ENCODE measurements around the gene FBXO45. TPM values are rescaled to one million over a fixed set of nuclear protein-coding genes. Genes with fewer than 3 reads are reported as not detected.
A peak's percentile ranks its signal among the peaks of the same experiment; 100 is the strongest.
"Not testable (repeated sequence)": the region's sequence is repeated elsewhere in the genome, so short reads cannot be mapped to it uniquely, and the experiment has no call there.

The FBXO45 gene
- total RNA-seq, 1 experiment from 2014 or later = 23.2 TPM

DNA sequence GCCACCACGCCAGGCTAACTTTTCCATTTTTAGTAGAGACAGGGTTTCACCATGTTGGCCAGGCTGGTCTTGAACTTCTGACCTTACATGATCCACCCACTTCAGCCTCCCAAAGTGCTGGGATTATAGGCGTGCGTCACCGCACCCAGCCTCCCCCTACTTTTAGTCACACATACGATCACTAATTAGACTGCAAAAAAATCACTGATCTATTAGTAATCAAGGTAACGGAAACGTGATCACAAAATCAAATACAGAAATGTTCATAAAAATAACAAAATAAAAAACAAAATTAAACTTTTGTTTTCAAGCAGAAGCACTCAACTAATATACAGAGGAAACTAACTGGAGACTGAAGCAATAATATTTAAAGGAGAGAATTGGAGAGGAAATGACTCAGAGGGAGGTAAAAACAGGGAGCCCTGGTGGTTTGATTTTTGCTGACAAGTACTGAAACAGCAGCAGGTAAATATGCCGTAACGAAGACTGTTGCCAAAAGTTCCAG, 4.7 kb upstream of the FBXO45 start (continued):
- TF ChIP-seq, protein P1, sequence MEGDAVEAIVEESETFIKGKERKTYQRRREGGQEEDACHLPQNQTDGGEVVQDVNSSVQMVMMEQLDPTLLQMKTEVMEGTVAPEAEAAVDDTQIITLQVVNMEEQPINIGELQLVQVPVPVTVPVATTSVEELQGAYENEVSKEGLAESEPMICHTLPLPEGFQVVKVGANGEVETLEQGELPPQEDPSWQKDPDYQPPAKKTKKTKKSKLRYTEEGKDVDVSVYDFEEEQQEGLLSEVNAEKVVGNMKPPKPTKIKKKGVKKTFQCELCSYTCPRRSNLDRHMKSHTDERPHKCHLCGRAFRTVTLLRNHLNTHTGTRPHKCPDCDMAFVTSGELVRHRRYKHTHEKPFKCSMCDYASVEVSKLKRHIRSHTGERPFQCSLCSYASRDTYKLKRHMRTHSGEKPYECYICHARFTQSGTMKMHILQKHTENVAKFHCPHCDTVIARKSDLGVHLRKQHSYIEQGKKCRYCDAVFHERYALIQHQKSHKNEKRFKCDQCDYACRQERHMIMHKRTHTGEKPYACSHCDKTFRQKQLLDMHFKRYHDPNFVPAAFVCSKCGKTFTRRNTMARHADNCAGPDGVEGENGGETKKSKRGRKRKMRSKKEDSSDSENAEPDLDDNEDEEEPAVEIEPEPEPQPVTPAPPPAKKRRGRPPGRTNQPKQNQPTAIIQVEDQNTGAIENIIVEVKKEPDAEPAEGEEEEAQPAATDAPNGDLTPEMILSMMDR (IDR thresholded peaks at IDR 0.05 in 2 of 3, conservative IDR thresholded peaks at IDR 0.05 in 1 of 3; ENCODE audit: borderline replicate concordance in 1 of 3, insufficient read depth in 1 of 3, low read depth in 2 of 3, low read length in 2 of 3) = no peak

- Histone ChIP-seq H3K27me3 (ENCODE audit: insufficient read depth, low read length) (no peaks in the 10 kb centered on the region), H3K9me3 (ENCODE audit: control insufficient read depth in 1 of 2, insufficient read depth in 1 of 2, low read depth in 1 of 2, low read length in 2 of 2) (no peaks in the 10 kb centered on the region), H3K4me2 (ENCODE audit: low read length) (peak overlapping the region; percentile 93), H3K27ac (ENCODE audit: low read depth, low read length) (peak overlapping the region; percentile 70), H3K9ac (ENCODE audit: low read length) (peak overlapping the region; percentile 99), H3K36me3 (ENCODE audit: control insufficient read depth in 1 of 2, insufficient read depth in 2 of 2, low read length in 2 of 2) (peaks cover 0 to 4% of the 10 kb centered on the region in 2 experiments; a peak in 1 of 4 replicates), H3K9me2 (ENCODE audit: insufficient read depth) (no peaks in the 10 kb centered on the region), H4K20me1 (ENCODE audit: insufficient read depth) (peaks cover 6% of the 10 kb centered on the region; the same call in 1 of the 2 replicates), H3K4me1 (ENCODE audit: control insufficient read depth in 1 of 2, insufficient read depth in 2 of 2, low read length in 2 of 2) (peaks cover 10 to 31% of the 10 kb centered on the region in 2 experiments), H3K79me2 (ENCODE audit: insufficient read depth, low read length) (peaks cover 83% of the 10 kb centered on the region), H2AFZ (ENCODE audit: low read depth, low read length, poor library complexity, severe bottlenecking) (no peak overlapping the region), H3K4me3 (replicated peaks in 1 of 2; ENCODE audit: low read depth in 1 of 2, low read length in 2 of 2) (peak overlapping the region; percentile 98 to 99)
- no peak for DNase-seq (ENCODE audit: low read depth, low spot score)
- BruUV-seq (replicated peaks) = no TSS peak
- ChIA-PET CTCF (no interaction called here), POLR2A (no interaction called here), RAD21 (ENCODE audit: low non-redundant PET in 1 of 2, low total read pairs in 2 of 2, uncharacterized antibody in 2 of 2, unreplicated experiment in 2 of 2) (interaction anchor here in 1 of 2 experiments (1.6 kb wide), 1 partner anchor 373 kb away, joined by 3 read pairs; the partner anchor contains the start of gene NCBP2)
- ATAC-seq = peak; percentile 47
- no peak for TF ChIP-seq EGR1 (IDR thresholded peaks at IDR 0.05; ENCODE audit: low read depth)
- peak; percentile 42; the same call in 1 of the 2 replicates for TF ChIP-seq ZFX (IDR thresholded peaks at IDR 0.05)
- intact Hi-C loops (cut with micrococcal nuclease) = no loop called here
Measured at GRCh38 chr3:196569003-196569516, 600 bp downstream of the FBXO45 start.

GRCh38 chr3:196570332-196570731, 1.9 kb downstream of the FBXO45 start:
- H3K4me1 ChIP-seq (ENCODE audit: control insufficient read depth in 1 of 2, insufficient read depth in 2 of 2, low read length in 2 of 2) = peaks cover 10 to 19% of the 10 kb centered on the region in 2 experiments
- POLR2A ChIA-PET = not testable (repeated sequence)
- peak overlapping the region; percentile 93; the same call in 1 of the 2 replicates for H3K4me2 ChIP-seq (ENCODE audit: low read length)

More at GRCh38 chr3:196570332-196570731, 1.9 kb downstream of the FBXO45 start:
- H3K27ac ChIP-seq (ENCODE audit: low read depth, low read length); intact Hi-C loops (cut with micrococcal nuclease); H3K27me3 ChIP-seq (ENCODE audit: insufficient read depth, low read length); CTCF ChIA-PET; H3K9me2 ChIP-seq (ENCODE audit: insufficient read depth); RAD21 ChIA-PET (ENCODE audit: low non-redundant PET in 1 of 2, low total read pairs in 2 of 2, uncharacterized antibody in 2 of 2, unreplicated experiment in 2 of 2); H4K20me1 ChIP-seq (ENCODE audit: insufficient read depth); H3K9me3 ChIP-seq (ENCODE audit: control insufficient read depth in 1 of 2, insufficient read depth in 1 of 2, low read depth in 1 of 2, low read length in 2 of 2); BruUV-seq (replicated peaks); H3K9ac ChIP-seq (ENCODE audit: low read length); H3K36me3 ChIP-seq (ENCODE audit: control insufficient read depth in 1 of 2, insufficient read depth in 2 of 2, low read length in 2 of 2); H2AFZ ChIP-seq (ENCODE audit: low read depth, low read length, poor library complexity, severe bottlenecking); DNase-seq (ENCODE audit: low read depth, low spot score); ATAC-seq: not testable (repeated sequence)
- peak overlapping the region in 1 of 2 experiments; percentile 98; a peak in 1 of 4 replicates for H3K4me3 ChIP-seq (replicated peaks in 1 of 2; ENCODE audit: low read depth in 1 of 2, low read length in 2 of 2)
- H3K79me2 ChIP-seq (ENCODE audit: insufficient read depth, low read length) = peaks cover 88% of the 10 kb centered on the region

Measured in HCT116 (cell line).